Stimulated activated CD8-positive, alpha-beta memory T cell treated with anti-CD3 and anti-CD28 coated beads, Interleukin-7, amount 100 ng/mL, for 1 hour (primary cell): ENCODE results near the gene SULT4A1.
"Not testable (repeated sequence)": the region's sequence is repeated elsewhere in the genome, so short reads cannot be mapped to it uniquely, and the experiment has no call there.

Experiments
- DNase-seq, 2 donors: peaks; one replicate each; pipeline ENCODE4 v3.0.0-alpha.2; 2020; ENCODE audit warnings: low read depth in 2 of 2

The SULT4A1 gene

GRCh38 chr22:43886231-43886630, 23.9 kb upstream of the SULT4A1 start:
- DNase-seq, result no peak

DNA sequence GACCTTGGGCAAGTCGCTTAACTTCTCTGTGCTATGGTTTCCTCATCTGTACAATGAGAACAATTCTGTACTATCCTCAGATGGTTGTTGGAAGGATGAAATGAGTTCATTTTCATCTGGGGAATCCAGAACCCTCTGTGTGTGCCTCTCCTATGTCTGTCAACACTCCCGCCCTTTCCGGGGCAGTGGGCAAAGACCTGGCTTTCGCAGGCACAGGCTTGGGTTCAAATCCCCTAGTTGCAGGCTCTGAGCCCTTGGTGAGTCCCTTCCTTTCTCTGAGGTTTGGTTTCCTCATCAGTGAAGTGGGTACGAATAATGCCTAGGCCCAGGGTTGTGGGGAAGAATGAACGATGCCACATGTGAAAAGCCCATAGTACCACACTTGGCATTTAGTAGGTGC, 23.5 kb upstream of the SULT4A1 start:
- DNase-seq, result no peak

GRCh38 chr22:43885319-43885671, 23.0 kb upstream of the SULT4A1 start:
- DNase-seq, result no peak

- peak in 1 of 2 donors; percentile 13 for DNase-seq
Measured at GRCh38 chr22:43884600-43885318, 22.4 kb upstream of the SULT4A1 start.

GRCh38 chr22:43883719-43884415, 21.6 kb upstream of the SULT4A1 start:
- DNase-seq, result no peak

DNA sequence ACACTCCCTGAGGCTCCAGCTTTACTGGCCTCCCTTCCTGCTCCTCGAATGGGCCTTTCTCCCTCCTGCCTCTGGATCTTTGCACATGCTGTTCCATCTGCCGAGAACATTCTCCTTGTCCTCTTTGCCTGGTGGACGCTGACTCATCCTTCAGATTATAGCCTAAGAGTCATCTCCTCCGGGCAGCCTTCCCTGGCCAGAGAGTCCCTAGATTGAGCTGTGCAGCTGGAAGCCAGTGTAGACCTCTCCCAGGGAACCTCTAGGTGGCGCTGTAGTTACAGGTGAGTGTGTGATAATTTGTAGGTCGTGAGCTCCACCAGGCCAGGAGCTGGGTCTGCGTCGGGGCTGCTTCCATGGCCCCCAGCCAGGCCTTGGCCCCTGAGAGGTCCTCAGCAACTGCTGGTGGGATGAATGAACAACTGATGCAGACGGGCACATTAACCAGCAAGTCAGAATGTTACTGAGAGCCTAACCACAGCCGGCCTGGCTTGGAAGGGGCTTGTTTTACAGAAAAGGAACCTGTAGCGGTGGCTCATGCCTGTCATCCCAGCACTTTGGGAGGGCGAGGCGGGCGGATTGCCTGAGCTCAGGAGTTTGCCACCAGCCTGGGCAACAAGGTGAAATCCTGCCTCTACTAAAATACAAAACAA, 20.8 kb upstream of the SULT4A1 start:
- peak in 1 of 2 donors; percentile 10 for DNase-seq

DNA sequence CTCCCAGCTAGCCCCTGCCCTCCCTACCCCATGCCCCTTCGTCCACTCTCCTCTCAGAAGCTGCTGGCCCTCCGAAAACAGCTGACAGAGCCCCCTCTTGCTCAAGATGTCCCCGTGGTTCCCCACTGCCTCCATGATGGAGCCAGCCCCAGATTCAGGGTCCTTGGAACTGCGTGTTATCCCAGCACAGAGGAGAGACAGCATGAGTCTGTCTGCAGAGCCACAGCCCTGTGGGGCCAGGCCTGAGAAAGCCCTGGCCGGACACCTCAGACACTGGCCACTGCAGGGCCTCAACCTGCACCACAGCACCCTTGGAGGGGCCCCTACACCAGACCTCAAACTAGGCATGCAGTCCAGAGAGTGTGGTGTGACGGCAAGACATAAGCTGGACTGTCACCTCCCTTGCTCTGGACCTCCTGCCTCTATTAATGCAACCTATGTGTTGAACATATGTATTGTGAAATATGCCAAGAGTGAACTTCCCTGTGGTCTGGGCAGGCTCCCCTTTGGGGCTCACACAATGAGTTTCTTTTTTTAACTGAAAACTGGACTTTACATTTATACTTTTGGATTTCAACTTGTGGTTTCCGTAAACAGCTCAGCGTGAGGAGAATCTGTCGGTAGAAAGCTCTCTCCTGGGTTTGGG, 19.9 kb upstream of the SULT4A1 start:
- DNase-seq, result no peak

- DNase-seq, result no peak
Measured at GRCh38 chr22:43881091-43882061, 19.1 kb upstream of the SULT4A1 start.

DNA sequence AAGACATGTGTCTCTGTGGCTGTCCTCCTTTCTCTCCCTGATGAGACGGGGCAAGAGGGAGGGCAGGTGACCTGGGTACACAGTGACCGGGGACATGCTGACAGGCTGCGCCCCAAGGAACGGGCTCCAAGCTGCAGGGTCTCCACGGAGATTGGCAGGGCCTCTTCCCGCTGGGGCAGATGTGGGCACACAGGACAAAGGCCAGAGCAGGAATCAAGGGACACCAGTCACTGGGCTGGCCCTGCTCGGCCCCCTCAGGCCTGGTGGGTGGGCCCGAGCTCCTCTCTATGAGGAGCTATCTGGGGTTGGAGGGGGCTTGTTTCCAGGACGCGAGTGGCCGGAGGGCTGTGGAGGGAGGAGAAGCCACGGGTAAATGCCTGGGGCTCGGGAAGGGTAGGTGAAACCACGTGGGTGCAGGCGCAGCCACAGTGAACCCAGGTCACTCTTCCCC, 18.3 kb upstream of the SULT4A1 start:
- DNase-seq, result no peak

DNA sequence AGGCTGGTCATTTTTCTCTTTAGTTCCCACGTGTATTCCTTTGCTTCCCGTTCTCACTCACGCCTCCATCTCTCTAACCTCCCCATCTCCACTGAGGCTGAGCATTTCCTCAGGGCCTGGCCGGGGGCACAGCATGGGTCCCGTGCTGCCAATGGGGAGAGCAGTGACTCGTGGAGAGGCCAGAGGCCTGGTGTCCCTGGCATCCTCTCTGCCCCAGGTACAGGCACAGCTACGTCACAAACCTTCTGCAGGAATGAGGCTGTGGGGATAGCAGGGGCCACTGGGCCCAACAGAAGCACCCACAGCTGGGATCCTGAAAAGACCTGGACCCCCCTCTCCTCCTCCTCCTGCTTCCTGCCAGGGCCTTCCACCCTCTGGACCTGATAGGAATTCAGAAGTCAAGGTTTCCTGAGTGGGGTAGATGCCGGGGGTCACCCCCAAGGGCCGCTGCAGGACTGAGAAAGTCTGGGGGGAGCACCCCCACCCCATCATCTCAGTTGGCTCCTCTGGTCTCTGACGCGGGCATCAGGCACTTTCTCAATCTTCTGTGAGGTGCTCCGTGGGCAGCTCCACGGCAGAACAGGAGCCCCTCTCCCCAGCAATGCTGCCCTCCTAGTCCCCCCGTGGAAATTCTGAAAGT, 17.7 kb upstream of the SULT4A1 start:
- DNase-seq, result no peak

- no peak for DNase-seq
Measured at GRCh38 chr22:43878831-43879550, 16.7 kb upstream of the SULT4A1 start.

DNA sequence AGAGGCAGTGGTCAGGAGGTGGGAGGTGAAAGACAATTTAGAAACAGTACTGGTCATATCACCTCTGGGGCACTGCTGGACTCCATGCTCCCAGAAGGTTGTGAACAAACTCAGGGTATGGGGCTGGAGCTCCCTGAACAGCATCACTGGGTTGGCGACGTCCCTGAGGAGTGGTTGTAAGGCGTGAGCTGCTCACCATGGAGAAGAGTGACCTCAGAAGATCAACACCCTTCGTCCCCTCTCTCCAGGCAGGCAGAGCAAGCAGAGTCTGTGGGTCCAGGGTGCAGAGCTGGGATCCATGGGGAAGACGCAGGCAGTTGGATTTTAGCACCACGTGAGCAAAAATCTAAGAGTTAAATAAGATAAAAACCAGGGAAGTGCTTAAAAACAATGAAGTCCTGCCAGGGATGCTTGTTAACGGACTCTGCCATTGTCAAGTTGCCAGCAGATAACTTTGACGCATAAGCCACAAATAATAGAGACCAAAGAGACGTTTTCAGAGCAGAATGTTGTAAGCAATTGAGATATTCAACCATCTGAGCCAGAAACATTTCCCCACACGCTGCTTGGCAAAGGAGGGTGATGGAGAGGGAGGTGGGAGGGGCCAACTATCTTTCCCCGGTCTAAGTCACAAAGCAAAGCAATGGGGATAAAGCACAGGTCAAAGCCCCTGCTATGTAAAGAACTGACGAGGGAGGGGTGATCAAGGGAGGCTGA, 15.9 kb upstream of the SULT4A1 start:
- DNase-seq, result no peak

GRCh38 chr22:43876866-43877509, 14.7 kb upstream of the SULT4A1 start:
- no peak for DNase-seq

DNA sequence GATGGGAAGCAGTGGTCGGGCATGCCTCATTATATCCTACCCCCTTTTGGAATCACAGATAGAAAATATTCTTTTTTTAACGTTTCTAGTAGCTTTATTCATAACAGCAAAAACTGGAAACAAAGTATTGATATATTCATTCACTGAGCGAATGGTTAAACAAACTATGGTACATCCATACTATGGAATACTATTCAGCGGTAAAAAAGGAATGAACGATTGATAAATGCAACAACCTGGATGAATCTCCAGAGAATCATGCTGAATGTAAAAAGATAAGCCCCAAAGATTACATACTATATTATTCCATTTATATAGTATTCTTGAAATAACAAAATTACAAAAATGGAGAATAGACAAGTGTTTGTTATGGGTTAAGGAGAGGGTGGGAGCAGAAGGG, 7.5 kb upstream of the SULT4A1 start:
- DNase-seq, result no peak

DNA sequence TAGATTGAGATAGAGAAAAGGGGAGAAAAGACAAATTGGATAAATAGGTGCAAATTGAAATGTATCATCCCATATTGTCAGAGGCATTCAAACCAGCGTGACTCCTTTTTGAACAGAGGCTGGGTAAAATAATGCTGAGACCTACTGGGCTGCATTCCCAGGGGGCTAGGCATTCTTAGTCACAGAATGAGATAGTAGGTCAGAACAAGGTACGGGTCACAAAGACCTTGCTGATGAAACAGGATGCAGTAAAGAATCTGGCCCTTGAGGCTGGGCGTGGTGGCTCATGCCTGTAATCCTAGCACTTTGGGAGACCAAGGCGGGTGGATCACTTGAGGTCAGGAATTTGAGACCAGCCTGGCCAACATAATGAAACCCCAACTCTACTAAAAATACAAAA, 6.7 kb upstream of the SULT4A1 start:
- not testable (repeated sequence) for DNase-seq

DNA sequence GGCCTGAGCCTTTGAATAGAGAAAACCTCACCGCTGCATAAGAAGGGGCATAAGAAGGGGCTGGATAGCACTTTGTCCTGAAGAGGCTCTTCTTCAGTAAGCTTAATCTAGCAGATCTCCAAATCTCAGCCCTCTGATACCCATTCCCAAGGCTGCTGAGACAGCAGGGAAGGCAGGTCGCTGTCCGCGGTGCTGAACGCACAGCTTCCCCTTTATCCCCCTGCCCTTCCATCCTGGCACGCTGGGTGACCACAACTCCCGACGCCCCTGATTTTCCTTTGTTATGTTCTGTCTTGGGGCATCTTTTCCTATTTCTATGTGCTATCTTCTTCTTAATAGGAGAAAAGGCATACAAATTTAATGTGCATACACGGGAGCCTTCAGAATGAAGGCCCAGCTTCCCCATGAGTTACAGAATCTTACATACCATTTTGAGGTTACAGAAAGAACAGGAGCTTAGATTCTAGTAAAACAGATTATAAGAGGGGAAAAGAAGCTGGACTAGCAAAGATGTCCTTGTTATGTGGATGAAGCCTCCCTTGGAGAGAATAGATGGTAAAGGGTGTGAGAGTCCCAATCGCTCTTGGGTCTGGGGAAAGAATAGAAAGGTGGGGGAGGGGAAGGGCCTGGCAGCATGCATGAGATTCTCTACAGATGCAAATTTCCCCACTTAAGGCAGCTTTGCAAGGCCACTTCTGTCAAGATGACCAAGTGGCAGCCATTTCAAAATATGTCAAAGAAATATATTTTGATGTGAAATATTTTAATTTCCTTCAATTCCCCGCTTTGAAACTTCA, 5.7 kb upstream of the SULT4A1 start:
- DNase-seq, result no peak

- no peak for DNase-seq
Measured at GRCh38 chr22:43862882-43863202, 529 bp upstream of the SULT4A1 start.

- DNase-seq, result no peak
Measured at GRCh38 chr22:43861529-43861928, 784 bp downstream of the SULT4A1 start.
